OCI-LY1 (cell line): Measurements from ENCODE around the gene MDN1.
"Not testable (repeated sequence)": the region's sequence is repeated elsewhere in the genome, so short reads cannot be mapped to it uniquely, and the experiment has no call there.

Experiments
- H2AFZ ChIP-seq: fragments of 200-600 bp; sonication (generic), shearing (Covaris generic); 2 replicates; pipeline ENCODE4 v1.6.0; 2014; ENCODE audit warnings: antibody characterized with exemption, mild to moderate bottlenecking, low read length
- H3F3A ChIP-seq: fragments of 200-600 bp; sonication (generic), shearing (Covaris generic); 2 replicates; pipeline ENCODE4 v1.6.0; 2014; ENCODE audit warnings: mild to moderate bottlenecking, antibody characterized with exemption, low read length, moderate library complexity; ENCODE audit not compliant: insufficient read depth
- H3K27ac ChIP-seq: fragments of 200-600 bp; sonication (generic); 2 replicates; pipeline ENCODE4 v1.5.1; 2014; ENCODE audit warnings: low read length, mixed run types, mild to moderate bottlenecking, low read depth; ENCODE audit not compliant: poor library complexity, severe bottlenecking
- H3K27me3 ChIP-seq: fragments of 200-600 bp; sonication (generic); 2 replicates; pipeline ENCODE4 v1.6.0; 2014; ENCODE audit warnings: antibody characterized with exemption, mild to moderate bottlenecking, low read length, moderate library complexity; ENCODE audit not compliant: insufficient read depth
- H3K36me3 ChIP-seq: fragments of 200-600 bp; sonication (generic); 2 replicates; pipeline ENCODE4 v1.6.1; 2014; ENCODE audit warnings: mild to moderate bottlenecking, antibody characterized with exemption, low read length, moderate library complexity, mixed read lengths; ENCODE audit not compliant: insufficient read depth
- H3K4me1 ChIP-seq: fragments of 200-600 bp; sonication (generic); 2 replicates; pipeline ENCODE4 v1.5.1; 2014; ENCODE audit warnings: mild to moderate bottlenecking, low read length, moderate library complexity; ENCODE audit not compliant: insufficient read depth, severe bottlenecking
- H3K4me2 ChIP-seq: fragments of 200-600 bp; sonication (generic), shearing (Covaris generic); 2 replicates; pipeline ENCODE4 v1.6.1; 2014; ENCODE audit warnings: low read length
- H3K4me3 ChIP-seq: fragments of 200-600 bp; sonication (generic); 2 replicates; pipeline ENCODE4 v1.5.1; 2014; ENCODE audit warnings: low read length, low read depth, mild to moderate bottlenecking, mixed read lengths; ENCODE audit not compliant: poor library complexity, severe bottlenecking
- H3K79me2 ChIP-seq: fragments of 200-600 bp; shearing (Covaris generic); 2 replicates; pipeline ENCODE4 v1.6.1; 2016; ENCODE audit warnings: mixed run types, low read length, mixed read lengths; ENCODE audit not compliant: insufficient read depth
- H3K9ac ChIP-seq: fragments of 200-600 bp; sonication (generic), shearing (Covaris generic); 2 replicates; pipeline ENCODE4 v1.6.1; 2014; ENCODE audit warnings: mild to moderate bottlenecking, low read length, mixed read lengths
- H3K9me2 ChIP-seq: fragments of 200-600 bp; sonication (generic), shearing (Covaris generic); 2 replicates; pipeline ENCODE4 v1.6.1; 2014; ENCODE audit warnings: low read depth, mild to moderate bottlenecking, low read length, mixed read lengths
- H3K9me3 ChIP-seq: fragments of 200-600 bp; shearing (Covaris generic); 2 replicates; pipeline ENCODE4 v1.6.1; 2014; ENCODE audit warnings: low read length, mixed read lengths
- H4K20me1 ChIP-seq: fragments of 200-600 bp; sonication (generic), shearing (Covaris generic); 2 replicates; pipeline ENCODE4 v1.6.0; 2016; ENCODE audit warnings: mild to moderate bottlenecking, low read length; ENCODE audit not compliant: insufficient read depth
- CTCF ChIP-seq: fragments of 200-600 bp; sonication (generic), shearing (Covaris generic); IDR thresholded peaks from 2 replicates; pipeline ENCODE4 v1.5.1; 2017; ENCODE audit warnings: mild to moderate bottlenecking, antibody characterized with exemption, low read length, moderate library complexity, mixed read lengths
- EZH2 ChIP-seq: fragments of 200-600 bp; sonication (generic), shearing (Covaris generic); IDR thresholded peaks from 2 replicates; pipeline ENCODE4 v1.8.0; 2017; ENCODE audit warnings: borderline replicate concordance, mixed run types, mild to moderate bottlenecking, antibody characterized with exemption, low read length, moderate library complexity, mixed read lengths

MDN1 gene

GRCh38 chr6:89828988-89829471 lies 9.4 kb upstream of the MDN1 start:
- Histone ChIP-seq H3K36me3 (peaks cover 25% of the 10 kb centered on the region), H3K27ac (peak overlapping the region; percentile 74), H3K4me3 (peak overlapping the region; percentile 80), H3K9me2 (no peaks in the 10 kb centered on the region), H3K9me3 (no peaks in the 10 kb centered on the region), H2AFZ (peak overlapping the region; percentile 37; the same call in 1 of the 2 replicates), H3K4me1 (peaks cover 12% of the 10 kb centered on the region), H4K20me1 (no peaks in the 10 kb centered on the region), H3K79me2 (peaks cover 13% of the 10 kb centered on the region), H3K4me2 (peak overlapping the region; percentile 80), H3K27me3 (no peaks in the 10 kb centered on the region), H3F3A (peaks cover 5% of the 10 kb centered on the region; the same call in 1 of the 2 replicates), H3K9ac (peak overlapping the region; percentile 89)
- no peak for TF ChIP-seq CTCF
- TF ChIP-seq EZH2: no peak

- H3K27me3 ChIP-seq, H3F3A ChIP-seq, H4K20me1 ChIP-seq, H3K9me3 ChIP-seq, H3K9me2 ChIP-seq: not testable (repeated sequence)
- H3K4me2 ChIP-seq: peak overlapping the region; percentile 80
- peaks cover 12% of the 10 kb centered on the region for H3K4me1 ChIP-seq
- H3K27ac ChIP-seq: peak overlapping the region; percentile 74
- H2AFZ ChIP-seq: peak overlapping the region; percentile 37; the same call in 1 of the 2 replicates
- peak overlapping the region; percentile 89 for H3K9ac ChIP-seq
- peaks cover 13% of the 10 kb centered on the region for H3K79me2 ChIP-seq
- peaks cover 23% of the 10 kb centered on the region for H3K36me3 ChIP-seq
- peak overlapping the region; percentile 80 for H3K4me3 ChIP-seq
Measured at GRCh38 chr6:89828475-89828987, 8.9 kb upstream of the MDN1 start.

- Histone ChIP-seq H3K79me2 (peaks cover 10% of the 10 kb centered on the region), H3F3A (peaks cover 5% of the 10 kb centered on the region; the same call in 1 of the 2 replicates), H4K20me1 (no peaks in the 10 kb centered on the region), H3K9ac (no peak overlapping the region), H3K9me3 (no peaks in the 10 kb centered on the region), H3K4me1 (peaks cover 8% of the 10 kb centered on the region), H3K9me2 (no peaks in the 10 kb centered on the region), H3K27me3 (no peaks in the 10 kb centered on the region), H3K4me3 (no peak overlapping the region), H3K4me2 (no peak overlapping the region), H2AFZ (no peak overlapping the region), H3K36me3 (peaks cover 1% of the 10 kb centered on the region), H3K27ac (no peak overlapping the region)
- TF ChIP-seq EZH2: no peak
- no peak for TF ChIP-seq CTCF
Measured at GRCh38 chr6:89826029-89826528, 6.5 kb upstream of the MDN1 start.

- peak overlapping the region; percentile 73 for H3K9ac ChIP-seq
- H3K79me2 ChIP-seq: peaks cover 51% of the 10 kb centered on the region
- H3K9me3 ChIP-seq: no peaks in the 10 kb centered on the region
- H3K36me3 ChIP-seq: no peaks in the 10 kb centered on the region
- no peaks in the 10 kb centered on the region for H3F3A ChIP-seq
- H3K9me2 ChIP-seq: no peaks in the 10 kb centered on the region
- no peak overlapping the region for H2AFZ ChIP-seq
- TF ChIP-seq EZH2: no peak
- TF ChIP-seq CTCF: no peak
- no peaks in the 10 kb centered on the region for H4K20me1 ChIP-seq
- peak overlapping the region; percentile 63 for H3K27ac ChIP-seq
- peak overlapping the region; percentile 82 for H3K4me3 ChIP-seq
- no peaks in the 10 kb centered on the region for H3K27me3 ChIP-seq
- peak overlapping the region; percentile 81 for H3K4me2 ChIP-seq
- H3K4me1 ChIP-seq: peaks cover 30% of the 10 kb centered on the region
Measured at GRCh38 chr6:89818977-89819335, 638 bp downstream of the MDN1 start.
